ENCODE data around the gene ANO1.

DNA sequence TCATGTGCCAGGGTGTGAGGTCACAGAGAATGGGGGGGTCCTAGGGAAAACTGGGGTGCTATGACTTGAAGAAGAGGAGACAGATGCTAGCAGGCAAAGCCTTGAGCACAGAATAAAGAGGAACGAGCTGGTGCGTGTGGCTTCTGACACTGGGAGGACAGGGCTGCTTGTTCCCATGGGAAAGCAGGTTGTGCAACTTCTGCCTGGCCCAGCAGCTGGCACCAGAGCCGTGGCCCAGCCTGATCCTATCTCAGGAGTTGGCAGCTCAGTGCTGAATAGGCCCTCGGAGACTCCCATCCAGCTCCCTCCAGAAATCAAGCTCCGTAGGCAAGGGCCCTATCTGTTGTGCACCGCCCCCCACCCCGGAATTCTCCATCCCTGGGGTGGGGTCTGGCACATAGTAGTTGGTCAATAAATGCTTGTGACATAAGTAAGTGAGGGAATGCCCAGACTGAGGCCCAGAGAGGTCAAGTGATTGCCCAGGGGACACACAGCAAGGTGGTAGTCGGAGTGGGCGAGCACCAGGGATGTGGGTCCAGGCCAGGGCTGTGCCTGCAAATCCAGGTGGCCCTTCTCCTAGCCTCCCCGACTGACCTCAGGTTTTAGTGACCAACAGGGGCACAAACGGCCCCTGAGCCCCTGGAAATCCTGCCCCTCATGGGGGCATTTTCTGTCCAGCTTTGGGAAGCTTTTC, 105.5 kb downstream of the ANO1 start:
- TF ChIP-seq, protein P1, sequence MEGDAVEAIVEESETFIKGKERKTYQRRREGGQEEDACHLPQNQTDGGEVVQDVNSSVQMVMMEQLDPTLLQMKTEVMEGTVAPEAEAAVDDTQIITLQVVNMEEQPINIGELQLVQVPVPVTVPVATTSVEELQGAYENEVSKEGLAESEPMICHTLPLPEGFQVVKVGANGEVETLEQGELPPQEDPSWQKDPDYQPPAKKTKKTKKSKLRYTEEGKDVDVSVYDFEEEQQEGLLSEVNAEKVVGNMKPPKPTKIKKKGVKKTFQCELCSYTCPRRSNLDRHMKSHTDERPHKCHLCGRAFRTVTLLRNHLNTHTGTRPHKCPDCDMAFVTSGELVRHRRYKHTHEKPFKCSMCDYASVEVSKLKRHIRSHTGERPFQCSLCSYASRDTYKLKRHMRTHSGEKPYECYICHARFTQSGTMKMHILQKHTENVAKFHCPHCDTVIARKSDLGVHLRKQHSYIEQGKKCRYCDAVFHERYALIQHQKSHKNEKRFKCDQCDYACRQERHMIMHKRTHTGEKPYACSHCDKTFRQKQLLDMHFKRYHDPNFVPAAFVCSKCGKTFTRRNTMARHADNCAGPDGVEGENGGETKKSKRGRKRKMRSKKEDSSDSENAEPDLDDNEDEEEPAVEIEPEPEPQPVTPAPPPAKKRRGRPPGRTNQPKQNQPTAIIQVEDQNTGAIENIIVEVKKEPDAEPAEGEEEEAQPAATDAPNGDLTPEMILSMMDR (conservative IDR thresholded peaks at IDR 0.05), result no peak
- TF ChIP-seq ZFX (IDR thresholded peaks at IDR 0.05), result no peak
